ENCODE measurements around the gene WDFY4. TPM values are rescaled to one million over a fixed set of nuclear protein-coding genes. Genes with fewer than 3 reads are reported as not detected.

Gene WDFY4
- total RNA-seq, 2 donors from 2014 or later: 2.1 to 10.1 TPM

- no peaks in the 10 kb centered on the region for H3K36me3 Mint-ChIP-seq (ENCODE audit: low read depth)
- ATAC-seq: no peak
Measured at GRCh38 chr10:48881937-48882336, 197.3 kb downstream of the WDFY4 start.

DNA sequence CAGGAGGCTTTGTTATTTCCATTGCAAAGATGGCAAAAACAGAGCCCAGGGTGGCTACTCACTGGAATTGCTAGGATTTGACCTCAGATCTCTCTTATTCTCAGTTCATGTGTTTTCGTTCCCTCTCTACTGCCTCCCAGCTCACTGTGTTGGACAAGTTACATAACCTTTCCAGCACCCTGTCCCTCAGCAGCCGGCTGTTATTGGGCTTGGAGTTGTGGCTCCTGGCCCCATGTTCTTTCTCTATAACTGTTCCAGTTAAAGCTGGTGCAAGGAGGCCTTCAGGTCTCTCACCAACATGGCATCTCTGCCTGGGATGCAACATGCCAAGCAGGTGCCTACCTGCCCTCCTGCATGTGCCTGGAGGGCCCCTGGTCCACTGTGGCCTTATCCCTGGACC lies 198.2 kb downstream of the WDFY4 start:
- ATAC-seq (no peak), DNase-seq (no peak)
- peaks cover 22% of the 10 kb centered on the region for H3K27me3 Mint-ChIP-seq
- H3K9me3 ChIP-seq (ENCODE audit: control insufficient read depth, low read length, poor library complexity, severe bottlenecking): no peaks in the 10 kb centered on the region
- H3K4me1 Mint-ChIP-seq: no peaks in the 10 kb centered on the region
- no peak overlapping the region for H3K27ac Mint-ChIP-seq
- H3K36me3 Mint-ChIP-seq (ENCODE audit: low read depth): no peaks in the 10 kb centered on the region
- H3K4me3 Mint-ChIP-seq: no peak overlapping the region

More at GRCh38 chr10:48881937-48882336, 197.3 kb downstream of the WDFY4 start:
- Mint-ChIP-seq H3K4me1 (no peaks in the 10 kb centered on the region), H3K27ac (no peak overlapping the region), H3K27me3 (peaks cover 19% of the 10 kb centered on the region), H3K4me3 (no peak overlapping the region)
- no peak for DNase-seq
- no peaks in the 10 kb centered on the region for H3K9me3 ChIP-seq (ENCODE audit: control insufficient read depth, low read length, poor library complexity, severe bottlenecking)

GRCh38 chr10:48883701-48884100 lies 199.0 kb downstream of the WDFY4 start:
- ATAC-seq (no peak), DNase-seq (no peak)
- Mint-ChIP-seq H3K27me3 (peaks cover 22% of the 10 kb centered on the region), H3K4me1 (no peaks in the 10 kb centered on the region), H3K4me3 (no peak overlapping the region), H3K36me3 (ENCODE audit: low read depth) (no peaks in the 10 kb centered on the region), H3K27ac (no peak overlapping the region)
- H3K9me3 ChIP-seq (ENCODE audit: control insufficient read depth, low read length, poor library complexity, severe bottlenecking): no peaks in the 10 kb centered on the region

GRCh38 chr10:48884179-48885045 lies 199.7 kb downstream of the WDFY4 start:
- H3K4me1 Mint-ChIP-seq: no peaks in the 10 kb centered on the region
- H3K4me3 Mint-ChIP-seq: no peak overlapping the region
- no peak overlapping the region for H3K27ac Mint-ChIP-seq
- peaks cover 19% of the 10 kb centered on the region for H3K27me3 Mint-ChIP-seq
- no peaks in the 10 kb centered on the region for H3K9me3 ChIP-seq (ENCODE audit: control insufficient read depth, low read length, poor library complexity, severe bottlenecking)
- DNase-seq (no peak), ATAC-seq (no peak)
- H3K36me3 Mint-ChIP-seq (ENCODE audit: low read depth): no peaks in the 10 kb centered on the region

DNA sequence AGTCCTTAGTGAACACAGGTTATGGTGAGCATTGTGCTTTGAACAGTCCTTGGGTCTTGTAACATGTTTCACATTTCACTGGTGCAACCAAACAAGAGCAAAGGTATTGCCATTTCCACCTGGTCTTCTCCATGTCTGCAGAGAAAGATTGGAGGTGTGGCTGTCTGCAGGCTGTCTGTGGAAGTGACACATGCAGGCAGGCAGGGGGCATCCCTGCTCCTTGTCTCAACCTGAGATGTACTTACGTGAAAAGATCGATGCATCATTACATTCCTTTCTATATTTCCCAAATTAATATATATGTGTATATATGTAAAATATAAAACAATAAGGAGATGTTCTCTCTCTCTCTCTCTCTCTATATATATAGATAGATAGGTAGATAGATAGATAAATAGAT lies 200.7 kb downstream of the WDFY4 start:
- Mint-ChIP-seq H3K36me3 (ENCODE audit: low read depth) (no peaks in the 10 kb centered on the region), H3K4me1 (no peaks in the 10 kb centered on the region), H3K27ac (no peak overlapping the region), H3K4me3 (no peak overlapping the region), H3K27me3 (peaks cover 17% of the 10 kb centered on the region)
- ATAC-seq (no peak), DNase-seq (no peak)
- no peaks in the 10 kb centered on the region for H3K9me3 ChIP-seq (ENCODE audit: control insufficient read depth, low read length, poor library complexity, severe bottlenecking)

GRCh38 chr10:48887982-48888381 lies 203.3 kb downstream of the WDFY4 start:
- Mint-ChIP-seq H3K36me3 (ENCODE audit: low read depth) (no peaks in the 10 kb centered on the region), H3K27ac (no peak overlapping the region), H3K4me3 (no peak overlapping the region), H3K4me1 (no peaks in the 10 kb centered on the region), H3K27me3 (peaks cover 23% of the 10 kb centered on the region)
- H3K9me3 ChIP-seq (ENCODE audit: control insufficient read depth, low read length, poor library complexity, severe bottlenecking): no peaks in the 10 kb centered on the region
- ATAC-seq (no peak), DNase-seq (no peak)

DNA sequence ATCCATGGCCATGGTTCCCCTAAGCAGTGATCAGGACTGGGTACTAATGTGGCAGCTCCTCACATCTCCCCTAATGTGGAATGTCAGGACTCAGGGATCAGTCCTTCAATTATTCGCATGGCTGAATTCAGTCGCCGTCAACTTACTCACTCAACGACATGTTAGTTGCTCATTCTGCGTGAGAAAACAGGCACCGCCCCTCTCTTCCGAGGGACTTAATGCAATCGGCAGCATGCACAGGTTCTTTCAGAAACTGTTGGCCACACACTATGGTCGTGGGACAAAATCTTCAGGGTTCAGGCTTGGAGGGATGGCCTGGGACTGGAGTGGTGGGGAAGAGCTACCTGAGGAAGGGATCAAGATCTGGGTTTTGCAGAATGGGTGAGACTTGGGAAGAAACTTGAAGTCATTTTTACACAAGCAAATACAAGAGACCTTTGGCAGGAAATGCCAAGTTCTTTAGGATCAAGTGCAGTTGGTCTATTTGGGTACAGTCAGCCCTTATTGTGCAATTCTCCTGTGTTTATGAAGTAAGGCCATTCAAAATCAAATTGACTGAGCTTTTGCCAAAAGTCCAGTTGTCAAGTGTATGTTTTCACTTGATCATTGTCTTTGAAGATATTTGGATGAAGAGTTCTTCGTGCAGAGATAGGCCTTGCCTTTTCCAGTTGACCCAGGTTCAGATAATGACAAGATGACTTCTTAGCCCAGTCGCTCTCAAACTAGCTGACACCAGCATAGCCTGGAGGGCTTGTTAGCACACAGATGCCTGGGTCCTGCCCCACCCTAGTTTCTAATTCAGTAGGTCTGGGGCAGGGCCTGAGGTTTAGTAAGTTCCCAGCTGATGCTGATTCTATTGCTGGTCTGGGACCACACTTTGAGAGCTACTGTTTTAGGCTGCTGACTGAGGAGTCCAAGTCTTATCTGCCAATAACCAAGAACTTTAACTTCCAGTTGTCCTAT lies 206.5 kb downstream of the WDFY4 start:
- Mint-ChIP-seq H3K36me3 (ENCODE audit: low read depth) (no peaks in the 10 kb centered on the region), H3K4me1 (no peaks in the 10 kb centered on the region), H3K27me3 (peaks cover 21% of the 10 kb centered on the region), H3K4me3 (no peak overlapping the region), H3K27ac (no peak overlapping the region)
- DNase-seq (no peak), ATAC-seq (no peak)
- no peaks in the 10 kb centered on the region for H3K9me3 ChIP-seq (ENCODE audit: control insufficient read depth, low read length, poor library complexity, severe bottlenecking)

GRCh38 chr10:48894911-48895802 lies 210.5 kb downstream of the WDFY4 start:
- DNase-seq (no peak), ATAC-seq (no peak)
- no peaks in the 10 kb centered on the region for H3K9me3 ChIP-seq (ENCODE audit: control insufficient read depth, low read length, poor library complexity, severe bottlenecking)
- peaks cover 12% of the 10 kb centered on the region for H3K27me3 Mint-ChIP-seq
- no peaks in the 10 kb centered on the region for H3K4me1 Mint-ChIP-seq
- H3K4me3 Mint-ChIP-seq: no peak overlapping the region
- no peaks in the 10 kb centered on the region for H3K36me3 Mint-ChIP-seq (ENCODE audit: low read depth)
- no peak overlapping the region for H3K27ac Mint-ChIP-seq

DNA sequence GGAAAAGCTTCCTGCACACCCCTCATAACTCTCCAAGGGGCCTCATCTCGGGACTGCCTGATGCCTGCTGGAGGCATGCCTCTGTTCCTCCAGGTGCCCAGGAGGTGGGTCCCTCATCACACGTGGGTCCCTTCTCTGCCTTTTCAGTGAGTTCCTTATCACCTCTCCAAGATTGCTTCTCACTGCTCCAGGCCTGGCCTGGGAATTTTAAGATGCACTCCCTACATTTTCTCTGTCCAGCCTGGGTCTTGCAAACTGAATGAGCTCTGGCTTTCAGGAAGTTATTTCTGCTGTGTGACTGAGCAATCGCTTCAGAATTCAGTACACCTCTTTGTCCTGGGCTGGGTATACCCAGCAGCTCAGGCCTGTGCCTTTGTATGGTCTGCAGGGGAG lies 211.1 kb downstream of the WDFY4 start:
- DNase-seq (no peak), ATAC-seq (no peak)
- no peaks in the 10 kb centered on the region for H3K4me1 Mint-ChIP-seq
- peaks cover 7% of the 10 kb centered on the region for H3K27me3 Mint-ChIP-seq
- no peaks in the 10 kb centered on the region for H3K36me3 Mint-ChIP-seq (ENCODE audit: low read depth)
- H3K9me3 ChIP-seq (ENCODE audit: control insufficient read depth, low read length, poor library complexity, severe bottlenecking): no peaks in the 10 kb centered on the region
- no peak overlapping the region for H3K27ac Mint-ChIP-seq
- H3K4me3 Mint-ChIP-seq: no peak overlapping the region

- Mint-ChIP-seq H3K27me3 (peaks cover 6% of the 10 kb centered on the region), H3K4me3 (no peak overlapping the region)
Measured at GRCh38 chr10:48896756-48897440, 212.2 kb downstream of the WDFY4 start.

GRCh38 chr10:48897441-48897790 lies 212.7 kb downstream of the WDFY4 start:
- no peak overlapping the region for H3K27ac Mint-ChIP-seq
- no peaks in the 10 kb centered on the region for H3K36me3 Mint-ChIP-seq (ENCODE audit: low read depth)

More at GRCh38 chr10:48896756-48897440, 212.2 kb downstream of the WDFY4 start:
- DNase-seq: no peak
- H3K9me3 ChIP-seq (ENCODE audit: control insufficient read depth, low read length, poor library complexity, severe bottlenecking): no peaks in the 10 kb centered on the region
- H3K4me1 Mint-ChIP-seq: no peaks in the 10 kb centered on the region
- ATAC-seq: no peak
- no peak overlapping the region for H3K27ac Mint-ChIP-seq
- no peaks in the 10 kb centered on the region for H3K36me3 Mint-ChIP-seq (ENCODE audit: low read depth)

GRCh38 chr10:48898426-48898825 lies 213.8 kb downstream of the WDFY4 start:
- H3K9me3 ChIP-seq (ENCODE audit: control insufficient read depth, low read length, poor library complexity, severe bottlenecking): no peaks in the 10 kb centered on the region
- ATAC-seq: no peak
- Mint-ChIP-seq H3K27me3 (peaks cover 9% of the 10 kb centered on the region), H3K4me3 (no peak overlapping the region), H3K4me1 (no peaks in the 10 kb centered on the region), H3K27ac (no peak overlapping the region), H3K36me3 (ENCODE audit: low read depth) (no peaks in the 10 kb centered on the region)
- no peak for DNase-seq

More at GRCh38 chr10:48897441-48897790, 212.7 kb downstream of the WDFY4 start:
- Mint-ChIP-seq H3K4me1 (no peaks in the 10 kb centered on the region), H3K4me3 (no peak overlapping the region), H3K27me3 (peaks cover 9% of the 10 kb centered on the region)
- ATAC-seq (no peak), DNase-seq (no peak)
- no peaks in the 10 kb centered on the region for H3K9me3 ChIP-seq (ENCODE audit: control insufficient read depth, low read length, poor library complexity, severe bottlenecking)
